Psoas muscle (tissue), 8 donors: ENCODE measurements around the gene HES3. TPM values are rescaled to one million over a fixed set of nuclear protein-coding genes. Genes with fewer than 3 reads are reported as not detected.

Experiments
- ATAC-seq, 4 donors: fragments of 200-7000 bp; cut with Tn5 transposase; one replicate each; pipeline ENCODE4 v1.9.1; 2020; ENCODE audit warnings: moderate library complexity in 3 of 4, mild to moderate bottlenecking in 2 of 4
- DNase-seq, 2 donors: peaks; one replicate each; pipeline ENCODE4 v3.0.0-alpha.2; 2020
- H3K27ac ChIP-seq: fragments of 200-600 bp; one replicate; pipeline ENCODE4 v1.8.0; 2022
- H3K27me3 ChIP-seq, 3 donors: fragments of 200-600 bp in 1 of 3; one replicate each; pipeline versions ENCODE4 v1.6.1 to v1.8.0; 2013 to 2022; ENCODE audit warnings: low read length in 2 of 3, mild to moderate bottlenecking in 2 of 3, moderate library complexity in 1 of 3; ENCODE audit not compliant: insufficient read depth in 3 of 3
- H3K36me3 ChIP-seq, 2 donors: fragments of 200-600 bp in 1 of 2; one replicate each; pipeline versions ENCODE4 v1.6.1 to v1.8.0; 2013 to 2022; ENCODE audit warnings: low read depth in 1 of 2, mild to moderate bottlenecking in 1 of 2, moderate library complexity in 1 of 2; ENCODE audit not compliant: insufficient read depth in 1 of 2
- H3K4me1 ChIP-seq: fragments of 200-600 bp; one replicate; pipeline ENCODE4 v1.8.0; 2022
- H3K4me3 ChIP-seq: fragments of 200-600 bp; one replicate; pipeline ENCODE4 v1.8.0; 2022; ENCODE audit warnings: mild to moderate bottlenecking
- H3K9me3 ChIP-seq: fragments of 200-600 bp; one replicate; pipeline ENCODE4 v1.8.0; 2022
- CTCF ChIP-seq: fragments of 200-600 bp; IDR thresholded peaks from one replicate; pipeline ENCODE4 v1.8.0; 2022; ENCODE audit warnings: antibody characterized with exemption
- WGBS, 3 donors: extraction: QIAGEN DNeasy Blood & Tissue Kit; methylation state at CpG; one replicate each; pipeline versions ENCODE4 v1.1.6 to v1.1.7; 2013; 5-methylcytosine and 5-hydroxymethylcytosine counted together
- intact Hi-C, 2 donors: fragments of 100-400 bp; cut with DNase I; formaldehyde crosslinking; loops; one replicate each; pipeline versions ENCODE4 v1.11.0 to v1.14.2; 2022
- polyA plus RNA-seq, 3 donors: library from polyadenylated mRNA; stranded (reverse); fragments of 200-250 nt; gene quantifications; one replicate each; pipeline ENCODE4 v1.2.3, GENCODE V29; 2013
- total RNA-seq, 4 donors: library from RNA; stranded (reverse); fragmentation: NEBNext Ultra II Directional in 2 of 4; extraction: Animal tissue kit (Norgen Biotek cat#: 25700) in 2 of 4; gene quantifications; one replicate each; pipeline versions ENCODE4 v1.2.1 to v1.2.4, GENCODE V29; 2021 to 2023
- donor health status: healthy with polysubstance abuse.
- donor health status: DM: no; HTN: no; CAD: no; lungs with moderate emphysema.
- donor health status: Bipolar disorder and iron deficiency.
- donor health status: healthy.
- donor health status: DM: yes; HTN: yes; CAD: no.
- donor health status: DM: no; HTN: no; CAD: no.
- donor health status: DM: no; HTN: no; CAD: no.
- donor health status: DM: yes; HTN: yes; CAD: no.

The HES3 gene
- total and polyA plus RNA-seq, 7 donors = not detected

- 7 to 11% (median 10%) methylated on average over 40 to 96 of the region's 96 CpGs for WGBS, 3 donors
- intact Hi-C loops = loop anchor here in 1 of 2 donors (2.0 to 5.0 kb wide), 2 partner anchors 94 to 158 kb away; no protein-coding TSS in a partner anchor
- H3K36me3 ChIP-seq = no peaks in the 10 kb centered on the region
- no peaks in the 10 kb centered on the region for H3K4me1 ChIP-seq
- ATAC-seq = peak in 1 of 4 donors; percentile 19
- H3K27ac ChIP-seq = no peak overlapping the region
- no peak overlapping the region for H3K4me3 ChIP-seq
- no peaks in the 10 kb centered on the region for H3K9me3 ChIP-seq
- TF ChIP-seq CTCF = no peak
- peaks cover 0 to 66% (median 15%) of the 10 kb centered on the region in 3 donors for H3K27me3 ChIP-seq
- peak; percentile 53 to 69 for DNase-seq
These were observed 5.2 kb downstream of the HES3 start for GRCh38 chr1:6248932-6249738.

DNA sequence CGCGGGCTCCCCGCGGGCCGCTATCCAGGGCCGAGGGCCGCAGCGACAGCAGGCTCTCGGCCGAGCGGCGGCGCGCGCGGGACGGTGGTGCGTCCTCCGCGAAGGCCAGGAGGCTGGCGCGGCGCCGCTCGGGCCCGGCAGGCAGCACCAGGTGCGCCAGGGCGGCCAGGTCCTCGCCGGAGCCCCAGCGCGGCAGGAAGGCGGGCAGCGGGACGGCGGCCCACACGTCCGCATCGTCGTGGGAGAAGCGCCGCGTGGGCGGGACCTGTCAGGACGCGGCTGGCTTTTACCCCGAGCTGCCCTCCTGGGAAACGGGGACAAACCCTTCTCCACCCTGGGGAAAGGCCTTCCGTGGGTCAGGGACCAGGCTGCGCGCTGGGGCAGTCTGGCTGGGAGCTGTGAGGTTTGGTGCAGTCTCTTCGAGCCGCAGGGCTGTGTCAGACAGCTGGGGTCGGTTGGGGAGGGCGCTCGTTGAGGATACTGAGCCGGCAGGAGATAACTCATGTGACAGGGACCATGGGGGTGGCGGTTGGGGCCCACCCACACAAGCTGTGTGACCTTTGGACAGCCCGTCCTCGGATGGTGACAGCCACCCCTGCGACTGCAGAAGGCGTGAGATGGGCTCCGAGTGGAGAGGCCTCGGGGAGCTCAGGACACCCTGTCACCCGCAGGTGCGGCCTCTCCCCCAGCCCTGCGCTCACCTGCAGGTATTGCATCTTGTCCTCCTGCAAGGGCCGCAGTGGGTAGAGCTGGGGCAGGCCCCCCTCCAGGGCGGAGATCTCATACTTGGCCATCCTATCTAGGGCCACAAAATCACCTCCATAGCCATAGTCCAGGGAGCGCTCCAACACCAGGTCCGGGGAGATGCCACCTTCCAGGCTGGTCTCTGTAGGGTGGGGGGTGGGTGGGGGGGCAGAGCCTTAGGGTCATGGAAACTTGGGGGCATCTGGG is 6.0 kb downstream of the HES3 start:
- DNase-seq (peak in 1 of 2 donors; percentile 49), ATAC-seq (no peak)
- Histone ChIP-seq H3K9me3 (no peaks in the 10 kb centered on the region), H3K4me1 (no peaks in the 10 kb centered on the region), H3K27ac (no peak overlapping the region), H3K4me3 (no peak overlapping the region), H3K36me3 (no peaks in the 10 kb centered on the region), H3K27me3 (peaks cover 0 to 63% (median 12%) of the 10 kb centered on the region in 3 donors)
- 26 to 34% (median 32%) methylated on average over 46 to 71 of the region's 71 CpGs for WGBS, 3 donors
- TF ChIP-seq CTCF = no peak
- intact Hi-C loops = loop anchor here in 1 of 2 donors (2.0 to 5.0 kb wide), 2 partner anchors 93 to 157 kb away; no protein-coding TSS in a partner anchor

GRCh38 chr1:6251233-6251632 is 7.3 kb downstream of the HES3 start:
- peak in 1 of 2 donors; percentile 26 for DNase-seq
- 82 to 93% (median 84%) methylated on average over 18 to 19 of the region's 19 CpGs for WGBS, 3 donors

More at GRCh38 chr1:6251233-6251632, 7.3 kb downstream of the HES3 start:
- Histone ChIP-seq H3K9me3 (no peaks in the 10 kb centered on the region), H3K4me3 (no peak overlapping the region), H3K36me3 (no peaks in the 10 kb centered on the region), H3K27ac (no peak overlapping the region), H3K4me1 (no peaks in the 10 kb centered on the region), H3K27me3 (peaks cover 0 to 52% (median 5%) of the 10 kb centered on the region in 3 donors)
- no peak for ATAC-seq
- intact Hi-C loops = no loop called here
- TF ChIP-seq CTCF = no peak
